Measurements from ENCODE around the gene CPPED1.
A peak's percentile ranks its signal among the peaks of the same experiment; 100 is the strongest.

CPPED1 gene

DNA sequence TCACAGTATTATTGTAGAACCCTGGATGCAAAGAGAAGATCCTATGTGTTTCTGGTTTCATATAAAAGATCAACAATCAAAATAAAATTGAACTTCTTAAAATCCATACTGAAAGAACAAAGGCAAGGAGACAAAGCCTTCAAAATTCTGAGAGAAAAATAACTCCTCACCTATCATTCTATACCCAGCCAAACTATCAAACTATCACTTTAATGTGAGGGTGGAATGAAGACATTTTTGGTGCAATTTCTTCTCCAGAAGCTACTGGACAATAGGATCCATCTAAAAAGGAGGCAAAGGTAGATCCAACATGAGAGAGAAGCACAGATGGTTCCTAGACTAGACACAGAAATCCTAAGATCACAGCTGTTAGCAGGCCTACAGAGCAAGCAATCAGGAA, 71.1 kb downstream of the CPPED1 start:
- DNase-seq (ENCODE audit: low read depth), result no peak

DNA sequence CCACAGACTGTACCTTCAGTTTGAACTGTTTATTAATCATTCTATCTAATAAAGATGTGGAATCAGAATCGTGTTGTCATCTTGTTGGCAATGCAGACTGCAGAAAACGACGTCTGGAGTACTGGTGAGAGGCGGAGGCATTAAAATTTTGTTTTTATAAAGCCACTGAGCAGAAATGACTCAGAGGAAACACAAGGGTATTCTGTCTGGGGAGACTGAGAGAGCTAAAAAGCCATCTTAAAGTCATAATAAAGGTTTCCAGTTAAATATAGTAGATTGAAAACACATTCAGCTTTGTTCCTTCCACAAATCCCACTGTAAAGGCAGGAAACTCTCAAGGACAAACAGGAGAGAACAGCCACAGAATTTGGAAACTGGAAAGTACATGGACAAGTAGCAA, 74.2 kb downstream of the CPPED1 start:
- DNase-seq (ENCODE audit: low read depth), result peak; percentile 23

DNA sequence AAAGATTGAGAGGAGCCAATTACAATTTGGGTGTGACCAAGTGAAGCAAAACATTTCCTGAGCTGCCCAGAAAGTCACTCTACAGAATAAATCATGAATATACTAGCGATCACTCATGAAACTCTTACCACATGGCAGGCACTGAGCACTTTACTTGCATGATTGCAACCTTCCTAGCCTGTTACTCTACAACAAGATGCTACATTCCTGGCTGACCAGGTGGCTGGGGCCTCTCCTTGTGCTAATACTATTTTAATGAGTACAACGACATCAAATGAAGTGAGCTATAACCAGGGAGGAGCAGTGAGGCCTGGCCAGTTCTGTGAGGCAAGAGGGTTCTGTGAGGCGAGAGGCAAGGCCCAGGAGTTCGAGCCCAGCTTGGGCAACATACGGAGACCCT, 75.2 kb downstream of the CPPED1 start:
- no peak for DNase-seq (ENCODE audit: low read depth)

DNA sequence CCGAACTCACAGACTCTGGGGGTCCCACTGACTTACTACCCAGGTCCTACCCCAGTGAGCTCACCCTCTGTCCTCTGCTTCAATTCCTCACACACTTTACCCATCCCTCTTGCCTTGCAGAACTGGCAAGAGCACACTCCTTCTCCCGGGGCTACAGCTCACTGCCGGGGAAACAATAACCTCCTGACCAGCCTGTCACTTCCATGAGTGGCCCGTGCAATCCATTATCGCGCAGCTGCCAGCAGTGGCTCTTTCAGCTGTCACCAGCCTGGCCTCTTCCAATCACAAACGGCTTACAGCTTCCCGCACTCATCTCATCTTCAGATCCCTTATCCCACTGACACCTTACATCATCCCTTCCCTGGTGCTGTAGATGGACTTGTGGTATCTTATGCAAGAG, 79.5 kb downstream of the CPPED1 start:
- DNase-seq (ENCODE audit: low read depth), result no peak

DNA sequence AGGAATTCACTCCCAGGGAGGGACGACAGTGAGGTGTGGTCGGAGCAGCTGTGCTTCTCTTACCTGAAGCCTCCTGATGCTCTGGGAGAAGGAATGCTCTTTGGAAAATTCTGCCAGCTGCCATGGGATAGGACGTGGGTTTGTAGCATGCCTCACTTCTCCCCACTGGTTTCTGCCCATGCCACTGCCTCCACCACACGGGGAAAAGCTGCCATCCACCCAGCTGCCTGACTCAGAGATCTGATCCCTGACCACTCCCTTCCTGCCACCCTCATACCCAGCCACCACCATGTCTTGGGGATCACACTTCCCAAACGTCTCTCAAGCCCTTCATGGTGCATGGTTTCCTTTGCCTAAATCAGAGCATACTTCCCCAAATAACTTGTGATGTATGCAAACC, 80.0 kb downstream of the CPPED1 start:
- no peak for DNase-seq (ENCODE audit: low read depth)

DNA sequence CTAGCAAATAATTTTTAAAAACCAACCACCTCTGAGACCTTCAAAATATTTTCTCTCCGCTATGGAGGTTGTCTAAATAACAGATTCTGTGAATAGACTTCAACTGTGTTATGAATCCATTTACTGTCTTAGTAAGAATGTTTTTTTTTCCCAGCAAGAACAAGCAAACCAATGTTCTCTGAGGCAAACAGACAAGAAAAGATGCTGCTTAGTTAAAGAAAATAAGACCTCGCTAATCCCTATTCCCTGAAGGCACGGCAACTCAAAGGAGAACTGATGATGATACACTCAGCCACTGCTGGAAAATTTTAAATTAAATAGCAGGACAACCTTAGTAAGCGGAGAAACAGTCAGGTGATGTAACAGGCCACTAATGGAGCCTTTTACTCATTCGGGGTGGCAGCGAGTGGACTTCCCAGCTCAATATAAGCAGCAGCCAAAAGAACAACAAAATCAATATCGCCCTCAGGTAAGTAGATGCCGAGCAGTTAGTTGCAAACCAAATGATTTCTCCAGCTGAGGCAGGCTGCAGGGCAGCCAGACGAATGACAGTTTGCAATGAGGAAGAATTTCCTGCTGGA, 81.8 kb downstream of the CPPED1 start:
- DNase-seq (ENCODE audit: low read depth), result no peak

DNA sequence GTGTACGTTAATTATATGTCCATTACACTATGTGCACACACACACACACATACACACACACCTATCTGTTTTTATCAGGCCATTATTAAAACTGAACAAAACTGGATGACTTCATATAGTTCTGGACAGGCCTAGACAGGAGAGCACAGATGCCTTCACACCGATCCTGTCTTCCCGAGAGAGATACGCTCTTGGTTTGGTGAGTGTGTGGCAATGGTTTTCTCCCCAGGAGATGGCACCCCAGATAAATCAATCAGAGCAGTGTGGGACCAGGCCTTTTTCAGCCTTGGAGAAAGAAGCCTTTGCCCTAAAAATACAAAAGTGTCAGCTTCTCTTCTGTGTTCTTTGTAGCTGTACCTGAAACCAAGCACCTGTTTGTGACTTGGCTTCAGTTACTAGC, 83.7 kb downstream of the CPPED1 start:
- no peak for DNase-seq (ENCODE audit: low read depth)

DNA sequence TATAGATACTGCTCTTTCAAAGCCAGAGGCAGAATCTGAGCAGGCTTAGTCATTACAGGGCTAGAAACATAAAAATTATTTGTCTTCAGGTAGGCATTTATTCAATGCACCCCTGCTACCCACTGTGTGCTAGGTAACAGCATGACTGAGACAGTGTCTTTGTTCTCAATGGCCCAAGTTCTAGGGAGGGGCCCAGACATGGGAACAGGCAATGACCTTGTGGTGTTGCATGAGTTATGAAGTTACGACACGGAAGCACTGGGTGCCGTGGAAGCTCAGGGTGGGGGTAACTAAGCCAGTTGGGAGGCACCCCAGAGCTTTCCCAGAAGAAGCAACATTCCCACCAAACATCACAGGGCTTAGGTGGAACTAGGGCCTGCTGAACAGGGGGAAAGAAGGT, 87.0 kb downstream of the CPPED1 start:
- DNase-seq (ENCODE audit: low read depth), result no peak

DNA sequence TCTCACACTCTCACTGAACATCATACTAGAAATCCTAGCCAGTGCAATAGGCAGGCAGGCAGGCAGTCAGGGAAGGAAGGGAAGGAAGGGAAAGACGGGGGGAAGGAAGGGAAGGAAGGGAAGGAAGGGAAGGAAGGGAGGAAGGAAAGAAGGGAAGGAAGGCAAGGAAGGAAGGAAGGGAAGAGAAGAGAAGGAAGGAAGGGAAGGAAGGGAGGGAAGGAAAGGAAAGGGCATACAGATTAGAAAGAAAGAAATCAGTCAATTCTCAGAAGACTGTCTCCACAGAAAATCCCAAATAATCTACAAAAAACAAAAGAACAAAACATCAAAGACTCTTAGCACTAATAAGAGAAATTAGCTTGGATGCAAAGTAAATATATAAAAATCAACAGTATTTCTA, 93.9 kb downstream of the CPPED1 start:
- DNase-seq (ENCODE audit: low read depth), result no peak

DNA sequence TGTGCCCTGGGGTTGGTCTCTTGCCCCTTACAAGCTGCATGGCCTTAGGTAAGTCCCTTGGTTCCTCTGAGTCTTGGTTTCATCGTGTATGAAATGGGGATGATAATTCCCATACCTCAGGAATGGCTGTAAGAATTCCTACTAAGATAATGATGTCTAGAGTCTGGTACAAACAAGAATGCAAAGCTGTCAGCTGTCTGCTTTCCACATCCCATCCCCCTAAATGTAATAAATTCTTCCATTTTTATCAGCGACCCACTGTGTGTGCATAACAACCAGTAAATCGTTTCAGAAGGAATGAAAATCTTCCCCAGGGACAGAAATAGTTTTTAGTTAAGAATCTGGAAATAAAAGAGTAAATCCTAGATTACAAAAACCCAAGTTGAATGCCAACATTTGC, 95.4 kb downstream of the CPPED1 start:
- DNase-seq (ENCODE audit: low read depth), result no peak

DNA sequence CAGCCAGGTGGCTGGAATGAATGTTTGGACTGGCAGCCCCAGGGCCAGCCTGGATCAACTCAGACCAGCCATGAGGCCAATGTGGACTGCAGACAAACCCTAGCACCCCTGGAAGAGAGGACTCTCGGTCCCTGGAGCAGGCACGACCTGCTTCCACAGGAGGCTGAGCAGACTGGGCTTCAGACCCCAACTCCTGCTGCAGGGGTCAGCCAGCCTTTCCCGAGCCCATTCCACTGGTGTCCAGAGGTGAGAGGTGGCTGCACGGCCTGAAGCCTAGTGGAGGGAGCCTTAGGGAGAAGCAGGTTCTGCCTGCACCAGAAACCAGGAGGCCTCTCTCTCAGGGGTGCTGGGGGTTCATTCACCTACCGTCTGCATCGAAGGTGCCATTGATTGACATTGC, 97.1 kb downstream of the CPPED1 start:
- no peak for DNase-seq (ENCODE audit: low read depth)

DNA sequence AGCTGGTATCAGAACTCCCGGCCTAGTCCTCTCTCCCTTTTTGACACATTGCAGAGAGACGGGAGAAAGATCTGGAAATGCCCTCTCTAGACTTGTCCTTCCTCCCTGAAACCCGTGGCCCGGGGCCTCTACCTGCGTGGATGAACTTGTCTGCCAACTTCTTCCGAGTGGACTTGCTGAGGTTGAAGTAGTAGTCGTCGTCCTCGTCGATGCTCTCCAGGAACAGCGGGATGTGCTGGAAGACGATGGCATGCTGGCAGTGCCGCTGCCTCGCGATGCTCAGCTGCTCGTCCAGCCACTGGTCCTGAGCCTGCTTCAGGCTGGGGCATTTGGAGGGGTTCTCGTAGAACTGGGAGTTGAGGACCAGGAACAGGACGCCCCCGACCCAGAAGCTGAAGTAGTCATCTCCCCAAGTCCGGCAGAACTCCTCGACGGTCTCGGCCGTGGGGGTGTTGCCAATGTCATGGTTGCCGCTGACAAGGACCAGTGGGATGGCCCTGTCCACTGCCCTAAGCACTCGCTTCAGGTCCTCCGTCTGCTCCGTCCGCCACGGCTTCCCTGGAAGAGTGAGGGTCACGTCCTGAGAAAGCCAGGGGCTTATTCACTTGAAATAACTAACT, 99.1 kb downstream of the CPPED1 start:
- no peak for DNase-seq (ENCODE audit: low read depth)

DNA sequence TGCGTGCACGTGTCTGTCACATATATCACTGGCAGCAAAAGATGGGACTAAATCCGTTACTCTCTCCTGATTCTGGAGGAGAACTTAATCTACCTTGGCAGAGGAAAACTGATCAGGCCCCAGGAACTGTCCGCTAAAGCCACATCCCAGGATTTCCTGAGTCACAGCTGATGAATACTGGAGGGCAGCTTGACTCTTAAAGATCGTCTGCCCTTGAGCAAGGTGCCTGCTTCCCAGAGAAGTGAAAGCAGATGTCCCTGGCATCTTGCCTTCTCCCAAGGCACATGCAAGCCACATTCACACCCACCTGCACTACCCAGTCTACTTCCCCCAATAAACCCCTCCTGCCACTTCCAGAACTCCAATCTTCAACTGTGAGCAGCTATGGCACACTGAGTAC, 99.8 kb downstream of the CPPED1 start:
- DNase-seq (ENCODE audit: low read depth), result no peak

DNA sequence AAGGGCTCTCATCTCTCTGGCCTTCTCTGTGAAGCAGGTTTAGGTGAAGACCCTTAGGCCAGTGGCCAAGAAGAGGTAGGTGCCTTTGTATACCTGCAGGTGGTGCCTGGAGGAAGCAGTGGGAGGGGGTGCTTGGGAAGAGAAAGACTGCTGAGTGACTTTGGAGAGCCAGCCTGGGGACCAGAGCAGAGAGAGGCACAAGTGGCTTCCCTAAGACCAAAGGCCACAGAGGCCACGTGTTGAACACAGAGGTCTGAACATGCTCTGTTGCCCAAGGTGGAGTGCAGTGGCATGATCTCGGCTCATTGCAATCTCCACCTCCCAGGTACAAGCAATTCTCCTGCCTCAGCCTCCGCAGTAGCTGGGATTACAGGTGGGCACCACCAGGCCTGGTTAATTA, 103.5 kb downstream of the CPPED1 start:
- no peak for DNase-seq (ENCODE audit: low read depth)

DNA sequence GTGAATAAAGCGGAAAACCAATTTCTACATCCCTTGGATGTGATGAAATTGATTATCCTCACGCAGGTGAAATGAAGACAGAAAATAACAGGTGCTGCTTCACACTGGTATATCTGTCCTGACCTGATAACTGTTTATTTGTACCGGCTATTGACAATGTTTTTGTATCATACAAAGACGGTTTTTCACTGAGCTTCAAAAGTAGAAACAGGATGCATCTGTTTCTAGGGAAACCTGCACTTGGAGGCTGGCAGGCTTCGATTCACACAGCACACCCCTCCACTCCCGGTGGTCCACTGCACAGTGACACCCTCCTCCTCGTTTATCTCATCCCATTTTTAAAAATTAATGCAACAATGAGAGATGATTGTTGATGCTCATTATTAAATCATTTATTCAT, 104.5 kb downstream of the CPPED1 start:
- DNase-seq (ENCODE audit: low read depth), result no peak

DNA sequence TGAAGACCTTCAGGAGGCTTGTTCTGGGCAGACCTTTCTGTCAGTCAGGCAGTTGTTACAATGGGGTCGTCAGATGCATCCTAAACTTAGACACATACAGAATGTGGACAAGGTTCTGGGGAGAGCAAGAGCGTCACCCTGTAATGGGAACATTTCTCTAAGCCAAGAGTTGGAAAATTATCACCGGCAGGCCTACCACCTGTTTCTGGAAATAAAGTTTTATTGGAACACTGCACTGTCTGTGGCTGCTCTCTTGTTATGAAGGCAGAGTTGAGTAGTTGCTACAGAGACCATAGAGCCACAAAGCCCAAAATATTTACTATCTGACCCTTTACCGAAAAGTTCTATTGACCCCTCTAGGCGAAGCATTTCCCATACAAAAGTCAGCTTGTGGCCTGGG, 106.2 kb downstream of the CPPED1 start:
- no peak for DNase-seq (ENCODE audit: low read depth)

DNA sequence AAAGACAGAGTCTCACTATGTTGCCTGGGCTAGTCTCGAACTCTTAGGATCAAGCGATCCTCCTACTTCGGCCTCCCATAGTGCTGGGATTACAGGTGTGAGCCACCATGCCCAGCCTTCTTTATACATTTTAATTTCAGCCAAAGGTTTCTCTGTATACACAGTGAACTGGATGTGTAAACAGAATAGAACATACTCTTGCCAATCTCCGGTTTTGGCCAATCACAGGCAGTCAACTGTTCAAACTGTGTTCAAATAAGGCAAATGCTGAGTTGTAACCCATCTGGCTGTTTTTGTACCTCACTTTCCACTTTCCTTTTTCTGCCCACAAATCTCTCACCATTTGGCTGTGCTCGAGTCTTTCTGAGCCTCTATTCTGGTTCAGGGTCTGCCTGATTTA, 108.2 kb downstream of the CPPED1 start:
- DNase-seq (ENCODE audit: low read depth), result no peak

DNA sequence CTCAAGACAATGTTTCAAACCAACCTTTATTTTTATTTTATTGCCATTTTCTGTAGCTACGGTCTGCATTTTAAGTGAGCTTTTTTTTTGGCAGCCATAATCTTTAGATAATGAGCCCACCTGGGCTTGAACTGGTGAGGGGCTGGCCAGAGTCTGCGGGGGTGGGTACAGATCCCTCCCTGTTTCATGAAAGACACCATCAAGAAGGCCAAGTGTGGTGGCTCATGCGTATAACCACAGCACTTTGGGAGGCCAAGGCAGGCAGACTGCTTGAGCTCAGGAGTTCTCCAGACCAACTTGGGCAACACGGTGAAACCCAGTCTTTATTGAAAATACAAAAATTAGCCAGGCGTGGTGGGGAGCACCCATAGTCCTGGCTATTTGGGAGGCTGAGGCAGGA, 113.7 kb downstream of the CPPED1 start:
- no peak for DNase-seq (ENCODE audit: low read depth)

DNA sequence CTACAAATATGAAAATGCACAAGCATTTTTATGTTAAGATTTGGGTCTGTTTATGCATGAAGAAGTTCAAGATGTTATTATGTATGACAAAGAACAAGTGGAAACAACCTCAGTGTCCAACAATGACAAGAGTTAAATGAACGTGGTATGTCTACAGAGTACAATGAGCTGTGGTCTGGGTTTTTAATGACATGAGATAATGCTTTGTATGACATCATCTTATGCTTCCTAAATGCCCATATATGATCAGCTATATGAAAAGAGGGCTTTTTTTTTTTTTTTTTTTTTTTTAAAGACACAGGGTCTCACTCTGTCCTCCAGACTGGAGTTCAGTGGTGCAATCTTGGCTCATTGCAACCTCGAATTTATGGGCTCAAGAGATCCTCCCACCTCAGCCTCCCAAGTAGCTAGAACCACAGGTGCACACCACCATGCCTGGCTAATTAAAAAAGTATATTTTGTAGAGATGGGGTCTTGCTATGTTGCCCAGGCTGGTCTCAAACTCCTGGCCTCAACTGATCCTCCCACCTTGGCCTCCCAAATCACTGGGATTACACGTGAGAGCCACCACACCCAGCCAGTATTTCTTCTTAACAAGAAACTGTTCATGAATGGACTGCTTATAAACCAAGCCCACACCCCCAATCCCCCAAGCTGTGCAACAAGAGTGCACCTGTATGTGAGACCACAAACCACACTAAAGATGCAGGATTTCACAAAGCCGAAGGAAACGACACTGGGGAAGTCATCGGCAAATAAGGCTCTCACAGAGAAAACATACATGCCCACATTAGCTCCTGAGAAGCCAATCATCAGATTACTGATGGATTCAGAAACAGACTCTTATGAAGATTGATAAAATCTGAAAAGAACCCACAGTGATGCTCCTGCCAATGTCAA, 114.5 kb downstream of the CPPED1 start:
- no peak for DNase-seq (ENCODE audit: low read depth)

DNA sequence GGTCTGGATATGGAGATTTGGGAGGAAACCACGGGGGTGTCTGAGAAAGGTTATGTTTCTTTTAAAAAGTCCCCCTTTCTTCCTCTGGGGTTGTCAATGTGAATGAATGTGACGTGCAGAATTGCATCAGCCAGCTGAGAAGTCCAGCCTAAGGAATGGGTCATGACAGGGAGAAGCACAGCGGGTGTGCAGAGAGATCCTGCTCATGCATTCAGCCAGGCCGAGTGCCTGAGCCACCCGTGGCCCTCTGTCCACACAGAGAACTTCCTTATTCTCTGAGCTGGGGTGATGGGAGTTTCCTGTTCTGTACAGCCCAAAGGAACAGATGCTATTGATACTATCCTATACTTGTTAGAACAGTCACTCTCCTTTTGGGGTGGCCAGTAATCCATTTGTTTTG, 117.9 kb downstream of the CPPED1 start:
- no peak for DNase-seq (ENCODE audit: low read depth)

DNA sequence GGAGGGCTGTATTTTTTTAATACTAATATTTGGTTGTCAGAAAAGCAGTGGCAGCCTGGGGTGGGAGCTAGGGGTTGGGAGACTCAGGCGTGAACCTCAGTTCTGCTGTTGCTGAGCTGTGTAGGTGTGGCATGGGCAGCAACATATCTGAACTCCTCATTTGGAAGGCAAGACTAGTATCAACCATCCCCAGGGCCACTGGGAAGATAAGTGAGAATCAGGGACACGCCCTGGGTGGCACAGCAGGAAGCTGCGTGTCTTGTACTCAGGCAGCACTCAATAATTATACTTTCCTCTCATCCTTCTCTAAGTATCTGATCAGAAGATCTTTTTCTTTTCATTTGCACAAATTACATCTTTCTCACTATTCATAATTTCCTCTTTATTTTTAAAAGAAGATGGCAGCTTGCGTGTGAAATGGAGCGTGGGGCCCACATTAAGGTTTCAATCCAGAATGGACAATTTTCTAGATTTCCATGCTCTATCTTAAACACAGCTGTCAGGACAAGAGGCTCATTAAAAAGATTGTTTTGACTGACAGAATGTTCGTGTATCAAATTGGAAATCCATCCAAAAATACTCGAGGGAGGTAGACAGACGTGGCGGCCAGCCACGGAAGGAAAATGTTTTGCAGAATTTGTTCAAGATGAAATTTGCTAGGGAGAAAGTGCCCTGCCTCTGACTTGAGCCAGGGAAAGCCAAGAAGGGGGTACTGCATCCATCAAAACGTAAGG, 121.1 kb downstream of the CPPED1 start:
- DNase-seq (ENCODE audit: low read depth), result no peak

DNA sequence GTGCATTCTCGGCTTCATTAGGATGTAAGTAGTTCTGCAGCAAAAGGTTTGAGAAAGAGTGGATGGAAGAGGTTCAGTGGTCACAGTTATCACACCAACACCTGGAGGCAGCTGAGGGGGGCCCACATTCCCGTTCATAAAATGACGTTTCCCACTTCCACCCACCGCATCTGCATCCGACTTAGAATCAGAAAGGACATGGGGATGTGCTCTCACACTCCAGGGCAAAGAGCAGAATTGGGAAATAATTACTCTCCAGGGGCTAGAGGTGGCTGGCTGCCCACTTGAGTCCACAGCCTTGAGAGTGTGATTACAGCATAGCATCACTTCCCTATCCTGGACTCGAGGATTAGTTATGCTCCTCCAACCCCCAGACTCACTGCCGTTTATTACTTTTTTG, 122.0 kb downstream of the CPPED1 start:
- no peak for DNase-seq (ENCODE audit: low read depth)

DNA sequence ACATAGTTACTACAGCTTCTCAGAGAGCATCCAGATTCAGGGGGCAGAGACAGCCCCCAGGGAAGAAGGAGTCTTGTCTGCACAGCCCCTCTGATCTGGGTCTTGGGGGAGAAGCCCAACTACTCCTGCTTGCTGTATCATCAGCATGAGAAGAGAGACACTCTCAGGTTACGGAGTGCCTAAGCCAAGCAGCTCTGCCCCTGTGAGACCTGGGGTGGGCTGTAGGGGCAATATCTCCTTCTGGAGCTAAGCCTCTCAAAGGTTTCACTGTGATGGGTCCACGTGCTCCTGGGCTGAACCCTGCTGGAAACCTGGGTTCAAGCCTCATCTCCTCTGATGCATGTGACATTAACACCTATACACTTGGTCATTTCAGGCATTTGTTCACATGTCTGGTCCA, 123.2 kb downstream of the CPPED1 start:
- no peak for DNase-seq (ENCODE audit: low read depth)
